ENCODE measurements around the gene MRFAP1L1. TPM values are rescaled to one million over a fixed set of nuclear protein-coding genes. Genes with fewer than 3 reads are reported as not detected.

The MRFAP1L1 gene
- total RNA-seq, 1 experiment from 2014 or later, result 57.7 TPM

GRCh38 chr4:6671648-6672047 is 38.0 kb downstream of the MRFAP1L1 start:
- H3K79me1 ChIP-seq (ENCODE audit: insufficient read depth, low read depth, low read length, poor library complexity, severe bottlenecking), result peaks cover 6% of the 10 kb centered on the region
- no peak overlapping the region for H4K8ac ChIP-seq (replicated peaks; ENCODE audit: insufficient read length, low read depth, low read length)
- no peak overlapping the region for H3T11ph ChIP-seq (ENCODE audit: low read length)
- H3K23me2 ChIP-seq (ENCODE audit: insufficient read length, low read depth, low read length, poor library complexity, severe bottlenecking), result peaks cover 5% of the 10 kb centered on the region
- H2BK20ac ChIP-seq (ENCODE audit: low read depth, low read length, poor library complexity, severe bottlenecking), result no peak overlapping the region
- H3K79me2 ChIP-seq (ENCODE audit: insufficient read depth, low read length), result peaks cover 12% of the 10 kb centered on the region; the same call in 1 of the 2 replicates
- H2BK15ac ChIP-seq (ENCODE audit: low read depth, low read length), result no peak overlapping the region
- Mint-ChIP-seq H3K27me3 (ENCODE audit: low read depth) (peaks cover 29% of the 10 kb centered on the region), H3K27ac (no peak overlapping the region), H3K9me3 (peaks cover 6% of the 10 kb centered on the region in 2 experiments; a peak in 2 of 5 replicates), H3K4me1 (peaks cover 25 to 30% of the 10 kb centered on the region in 2 experiments), H3K4me3 (no peak overlapping the region; a peak in 1 of 5 replicates), H3K36me3 (ENCODE audit: insufficient read depth in 1 of 3, low read depth in 3 of 3) (peaks cover 19 to 25% (median 21%) of the 10 kb centered on the region in 3 experiments)
- H2AK5ac ChIP-seq (ENCODE audit: insufficient read length, low read length), result no peak overlapping the region
- H3K27me3 ChIP-seq (ENCODE audit: insufficient read depth, low read length), result no peaks in the 10 kb centered on the region; the same call in 1 of the 2 replicates
- H3K56ac ChIP-seq (ENCODE audit: insufficient read length, low read depth, low read length), result no peak overlapping the region
- no peaks in the 10 kb centered on the region for H4K20me1 ChIP-seq (ENCODE audit: control insufficient read depth, insufficient read depth, insufficient read length)
- no peak overlapping the region for H2AFZ ChIP-seq (ENCODE audit: low read length)
- no peak overlapping the region for H2BK5ac ChIP-seq (ENCODE audit: insufficient read length, low read length)
- no peaks in the 10 kb centered on the region for H3K9me3 ChIP-seq (ENCODE audit: control insufficient read depth, low read depth, low read length)
- no peak for DNase-seq
- WGBS (ENCODE audit: extremely low coverage, insufficient read length, low lambda C conversion rate), result no CpG with 5 or more reads among the region's 1 CpG
- no peak overlapping the region for H4K5ac ChIP-seq (ENCODE audit: insufficient read length, low read depth, low read length)
- H3K18ac ChIP-seq (ENCODE audit: insufficient read length, low read depth, low read length), result no peak overlapping the region
- H2BK12ac ChIP-seq (ENCODE audit: insufficient read length, low read depth, low read length), result no peak overlapping the region
- no peak overlapping the region for H2BK120ac ChIP-seq (ENCODE audit: low read depth, low read length, poor library complexity, severe bottlenecking)
- H3K14ac ChIP-seq (ENCODE audit: insufficient read depth, low read length), result no peak overlapping the region
- H3K4ac ChIP-seq (ENCODE audit: low read depth, low read length), result no peak overlapping the region
- H4K91ac ChIP-seq (ENCODE audit: insufficient read length, low read depth, low read length), result no peak overlapping the region
- no peak for TF ChIP-seq CTCF (conservative IDR thresholded peaks at IDR 0.05)
- no peak overlapping the region for H3K23ac ChIP-seq (ENCODE audit: insufficient read length, low read depth, low read length)
- no peak overlapping the region for H3K9ac ChIP-seq (ENCODE audit: extremely low read depth, insufficient read length, low read length)
- no peak overlapping the region for H3K4me2 ChIP-seq (ENCODE audit: insufficient read depth, insufficient read length, low read length)
- peaks cover 5% of the 10 kb centered on the region for H3K4me1 ChIP-seq (ENCODE audit: insufficient read depth, low read length)
- no peak overlapping the region for H3K27ac ChIP-seq (ENCODE audit: insufficient read length, low read depth, low read length)
